Lung (tissue), 12 donors: ENCODE results near the gene EHD4. TPM values are rescaled to one million over a fixed set of nuclear protein-coding genes. Genes with fewer than 3 reads are reported as not detected.

ENCODE experiments used
- ATAC-seq: fragments of 200-7000 bp; cut with Tn5 transposase; one replicate; pipeline ENCODE4 v1.9.1; 2020; ENCODE audit warnings: moderate number of reproducible peaks; ENCODE audit not compliant: insufficient read depth, low FRiP score
- DNase-seq, 3 donors: peaks; one replicate each; pipeline ENCODE4 v3.0.0-alpha.2; 2013 to 2017
- H3K27ac ChIP-seq, 2 donors: one replicate each; pipeline ENCODE4 v1.5.1; 2013; ENCODE audit warnings: mild to moderate bottlenecking in 2 of 2, moderate library complexity in 2 of 2, control low read depth in 1 of 2, inconsistent platforms in 1 of 2, low read depth in 1 of 2, low read length in 1 of 2
- H3K27me3 ChIP-seq, 3 donors: one replicate each; pipeline ENCODE4 v1.5.1; 2013; ENCODE audit warnings: low read length in 2 of 3; ENCODE audit not compliant: control insufficient read depth in 3 of 3, insufficient read depth in 3 of 3
- H3K36me3 ChIP-seq, 4 donors: one replicate each; pipeline ENCODE4 v1.5.1; 2013; ENCODE audit warnings: low read length in 4 of 4, mild to moderate bottlenecking in 1 of 4, moderate library complexity in 1 of 4; ENCODE audit not compliant: control insufficient read depth in 4 of 4, insufficient read depth in 4 of 4
- H3K4me1 ChIP-seq, 5 donors: one replicate each; pipeline ENCODE4 v1.5.1; 2013; ENCODE audit warnings: low read length in 5 of 5, mild to moderate bottlenecking in 2 of 5, moderate library complexity in 1 of 5; ENCODE audit not compliant: control insufficient read depth in 5 of 5, insufficient read depth in 5 of 5
- H3K4me3 ChIP-seq: one replicate; pipeline ENCODE4 v1.5.1; 2013; ENCODE audit warnings: mild to moderate bottlenecking, control low read depth, moderate library complexity
- H3K9ac ChIP-seq, 2 donors: one replicate each; pipeline ENCODE4 v1.5.1; 2013; ENCODE audit warnings: low read length in 2 of 2, control low read depth in 1 of 2; ENCODE audit not compliant: insufficient read depth in 1 of 2
- H3K9me3 ChIP-seq, 4 donors: one replicate each; pipeline ENCODE4 v1.5.1; 2013; ENCODE audit warnings: low read length in 3 of 4, mild to moderate bottlenecking in 1 of 4, moderate library complexity in 1 of 4; ENCODE audit not compliant: control insufficient read depth in 4 of 4, insufficient read depth in 3 of 4
- WGBS, 2 donors: extraction: QIAGEN DNeasy Blood & Tissue Kit; methylation state at CpG; one replicate each; pipeline ENCODE4 v1.1.7; 2013; 5-methylcytosine and 5-hydroxymethylcytosine counted together
- polyA plus RNA-seq, 2 donors: library from polyadenylated mRNA; stranded (reverse); fragments of 200-250 nt; gene quantifications; one replicate each; pipeline ENCODE4 v1.2.1, GENCODE V29; 2013
- total RNA-seq, 2 donors: library from RNA; depleted of rRNA in 1 of 2; stranded (reverse); fragments of >200 nt in 1 of 2; gene quantifications; one replicate each; pipeline ENCODE4 v1.2.1, GENCODE V29; 2014 to 2021
- TF ChIP-seq, protein P1 (sequence below): IDR thresholded peaks from 2 replicates; pipeline ENCODE4 v1.5.1; 2012; ENCODE audit warnings: mild to moderate bottlenecking; ENCODE audit errors: control extremely low read depth, extremely low read depth
- donor health status: control.
- donor health status: control.
- donor health status: Bipolar disorder and iron deficiency.
- donor health status: healthy.
- donor health status: DM: yes; HTN: yes; CAD: no.

The EHD4 gene
- total and polyA plus RNA-seq, 4 donors: 16.4 to 36.3 (median 25.9) TPM

DNA sequence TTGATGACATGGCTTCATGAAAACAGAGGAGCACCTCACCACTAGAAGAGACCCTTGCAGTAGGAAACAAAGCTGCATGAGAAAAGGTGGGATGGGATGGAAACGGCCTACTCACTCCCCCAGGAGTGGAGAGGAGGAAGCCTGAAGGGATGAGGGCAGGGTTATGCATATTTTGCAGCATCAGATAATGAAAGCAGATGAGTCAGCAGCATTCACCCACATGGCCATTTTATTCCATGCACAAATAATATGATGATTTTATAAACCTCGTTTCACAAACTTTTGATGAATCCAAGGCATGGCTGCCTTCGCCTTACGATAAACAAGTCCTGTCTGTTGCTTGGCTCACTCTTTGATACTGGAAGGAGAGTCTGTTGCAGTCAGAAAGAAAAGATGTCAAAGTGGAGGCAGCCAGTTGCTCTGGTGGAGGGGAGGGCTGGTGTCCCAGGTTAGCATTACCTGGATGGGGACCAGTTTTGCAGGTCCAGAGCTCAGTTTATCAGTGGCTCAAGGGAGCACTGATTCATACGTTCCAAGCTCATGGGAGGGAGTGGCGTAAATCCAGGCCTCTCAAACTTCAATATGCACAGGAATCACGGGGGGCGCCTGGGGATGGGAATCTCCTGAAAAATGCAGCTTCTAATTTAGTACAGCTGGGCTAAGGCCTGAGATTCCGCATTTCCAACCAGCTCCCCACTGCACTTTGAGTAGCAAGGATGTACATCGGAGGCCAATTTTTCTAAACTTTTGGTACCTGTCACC lies 9.2 kb upstream of the EHD4 start:
- no peaks in the 10 kb centered on the region for H3K36me3 ChIP-seq
- H3K9ac ChIP-seq: no peak overlapping the region
- no peaks in the 10 kb centered on the region for H3K9me3 ChIP-seq
- ATAC-seq (no peak), DNase-seq (no peak)
- no peaks in the 10 kb centered on the region for H3K27me3 ChIP-seq
- TF ChIP-seq, protein P1, sequence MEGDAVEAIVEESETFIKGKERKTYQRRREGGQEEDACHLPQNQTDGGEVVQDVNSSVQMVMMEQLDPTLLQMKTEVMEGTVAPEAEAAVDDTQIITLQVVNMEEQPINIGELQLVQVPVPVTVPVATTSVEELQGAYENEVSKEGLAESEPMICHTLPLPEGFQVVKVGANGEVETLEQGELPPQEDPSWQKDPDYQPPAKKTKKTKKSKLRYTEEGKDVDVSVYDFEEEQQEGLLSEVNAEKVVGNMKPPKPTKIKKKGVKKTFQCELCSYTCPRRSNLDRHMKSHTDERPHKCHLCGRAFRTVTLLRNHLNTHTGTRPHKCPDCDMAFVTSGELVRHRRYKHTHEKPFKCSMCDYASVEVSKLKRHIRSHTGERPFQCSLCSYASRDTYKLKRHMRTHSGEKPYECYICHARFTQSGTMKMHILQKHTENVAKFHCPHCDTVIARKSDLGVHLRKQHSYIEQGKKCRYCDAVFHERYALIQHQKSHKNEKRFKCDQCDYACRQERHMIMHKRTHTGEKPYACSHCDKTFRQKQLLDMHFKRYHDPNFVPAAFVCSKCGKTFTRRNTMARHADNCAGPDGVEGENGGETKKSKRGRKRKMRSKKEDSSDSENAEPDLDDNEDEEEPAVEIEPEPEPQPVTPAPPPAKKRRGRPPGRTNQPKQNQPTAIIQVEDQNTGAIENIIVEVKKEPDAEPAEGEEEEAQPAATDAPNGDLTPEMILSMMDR: no peak
- H3K4me1 ChIP-seq: peaks cover 0 to 5% (median 0%) of the 10 kb centered on the region in 5 donors
- no peak overlapping the region for H3K4me3 ChIP-seq
- 91% methylated on average over 10 of the region's 10 CpGs for WGBS, 2 donors
- H3K27ac ChIP-seq: no peak overlapping the region

DNA sequence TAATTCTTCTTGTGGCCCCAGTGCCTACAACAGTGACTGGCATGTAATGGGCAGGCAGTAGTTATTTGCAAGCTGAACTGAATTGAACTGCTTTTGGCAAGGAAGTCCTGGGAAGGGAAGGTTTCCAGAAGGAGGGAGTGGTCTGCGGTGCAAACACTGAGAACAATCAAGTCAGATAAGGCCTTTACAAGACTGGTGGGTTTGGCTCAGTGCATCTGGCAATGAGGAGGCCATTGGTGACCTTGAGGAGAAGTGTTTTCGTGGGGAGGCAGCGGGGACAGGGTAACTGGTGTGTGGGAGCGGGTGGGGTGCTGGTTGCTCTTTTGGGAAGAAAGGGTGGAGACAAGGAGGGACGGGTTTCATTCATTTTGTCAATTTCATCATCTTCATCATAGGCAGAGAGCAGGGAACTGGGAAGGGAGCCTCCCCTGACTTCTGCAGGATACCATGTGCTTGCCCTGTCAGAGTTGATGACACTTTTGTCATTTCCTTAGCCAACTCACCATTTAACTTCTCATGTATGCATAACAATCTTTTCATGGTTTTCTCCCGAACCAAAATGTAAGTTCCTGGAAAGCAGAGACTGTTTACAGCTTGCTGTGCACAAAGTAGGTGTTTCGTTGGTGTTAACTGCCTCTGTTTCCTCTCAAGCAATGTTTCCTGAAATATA lies 8.4 kb upstream of the EHD4 start:
- Histone ChIP-seq H3K9ac (no peak overlapping the region), H3K9me3 (no peaks in the 10 kb centered on the region), H3K4me3 (no peak overlapping the region), H3K27ac (peak overlapping the region in 1 of 2 donors; percentile 25), H3K27me3 (no peaks in the 10 kb centered on the region), H3K4me1 (peaks cover 0 to 5% (median 0%) of the 10 kb centered on the region in 5 donors), H3K36me3 (no peaks in the 10 kb centered on the region)
- DNase-seq (peak in 1 of 3 donors; percentile 53), ATAC-seq (no peak)
- TF ChIP-seq, protein P1: no peak
- 56 to 78% methylated on average over 7 of the region's 7 CpGs for WGBS, 2 donors

DNA sequence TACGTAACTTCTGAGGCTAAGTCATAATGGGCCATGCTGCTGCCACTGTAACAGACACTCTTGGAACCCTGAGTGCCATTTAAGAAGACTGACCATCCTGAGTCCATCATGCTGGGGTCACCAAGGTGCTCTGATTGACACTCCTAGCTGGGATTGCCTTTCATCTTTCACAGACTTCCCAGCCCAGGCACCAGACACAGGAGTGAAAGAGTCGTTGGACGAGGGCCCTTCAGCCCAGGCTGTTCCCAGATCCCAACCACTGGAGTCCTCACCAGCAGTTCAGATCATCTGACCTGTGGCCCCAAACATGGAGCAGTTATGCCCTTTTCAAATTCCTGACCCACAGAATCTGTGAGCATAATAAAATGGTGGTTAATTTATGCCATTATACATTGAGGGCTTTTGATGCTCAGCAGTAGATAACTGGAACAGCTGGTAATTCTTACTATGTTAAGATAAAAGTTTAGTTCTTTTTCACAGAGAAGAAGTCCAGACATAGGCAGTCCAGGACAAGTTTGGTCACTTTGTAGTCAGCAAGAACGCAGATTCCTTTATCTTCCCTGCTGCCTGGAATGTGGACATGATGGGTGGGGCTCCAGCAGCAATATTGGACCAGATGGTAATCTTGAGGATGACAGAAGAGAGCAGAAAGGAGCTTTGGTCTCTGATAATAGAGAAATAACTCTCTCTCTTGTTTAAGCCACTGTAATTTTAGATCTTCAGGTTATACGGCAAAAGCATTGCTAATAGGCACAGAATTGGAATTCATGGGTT lies 7.3 kb upstream of the EHD4 start:
- WGBS, 2 donors: 81 to 93% methylated on average over 5 of the region's 5 CpGs
- peaks cover 0 to 5% (median 0%) of the 10 kb centered on the region in 5 donors for H3K4me1 ChIP-seq
- no peak overlapping the region for H3K4me3 ChIP-seq
- TF ChIP-seq, protein P1: no peak
- H3K9me3 ChIP-seq: no peaks in the 10 kb centered on the region
- no peak for DNase-seq
- peaks cover 0 to 3% (median 0%) of the 10 kb centered on the region in 3 donors for H3K27me3 ChIP-seq
- H3K36me3 ChIP-seq: no peaks in the 10 kb centered on the region
- no peak overlapping the region for H3K27ac ChIP-seq
- ATAC-seq: no peak
- H3K9ac ChIP-seq: no peak overlapping the region
